Activated CD8-positive, alpha-beta memory T cell treated with anti-CD3 and anti-CD28 coated beads, Interleukin-2, amount 10 ng/mL, durations not matched to agents 7 days and 5 days (primary cell): ENCODE results near the gene FUOM. TPM values are rescaled to one million over a fixed set of nuclear protein-coding genes. Genes with fewer than 3 reads are reported as not detected.
A peak's percentile ranks its signal among the peaks of the same experiment; 100 is the strongest.
"Not testable (repeated sequence)": the region's sequence is repeated elsewhere in the genome, so short reads cannot be mapped to it uniquely, and the experiment has no call there.

ENCODE experiments used
- ATAC-seq: fragments of 150-1000 bp; cut with Tn5 transposase; one replicate; pipeline ENCODE4 v1.10.0; 2021; ENCODE audit warnings: moderate library complexity
- CTCF ChIA-PET: fragments of 350-600 bp; sonication (Branson Sonifier 250); formaldehyde crosslinking; loops from one replicate; lab custom pipeline; 2021; ENCODE audit warnings: antibody characterized with exemption; lab: Charles Lee
- DNase-seq: peaks from one replicate; pipeline ENCODE4 v3.0.0-alpha.2; 2020
- H3K27ac Mint-ChIP-seq: one replicate; pipeline ENCODE4 v1.8.0; 2021; ENCODE audit warnings: mild to moderate bottlenecking, mixed read lengths
- H3K27me3 Mint-ChIP-seq: one replicate; pipeline ENCODE4 v1.8.0; 2021; ENCODE audit warnings: mixed read lengths
- H3K36me3 Mint-ChIP-seq: one replicate; pipeline ENCODE4 v1.8.0; 2021; ENCODE audit warnings: mild to moderate bottlenecking, mixed read lengths
- H3K4me1 Mint-ChIP-seq: one replicate; pipeline ENCODE4 v1.8.0; 2021; ENCODE audit warnings: mixed read lengths
- H3K4me3 Mint-ChIP-seq: one replicate; pipeline ENCODE4 v1.8.0; 2021; ENCODE audit warnings: mild to moderate bottlenecking, moderate library complexity, mixed read lengths
- H3K9me3 Mint-ChIP-seq: one replicate; pipeline ENCODE4 v1.8.0; 2022; ENCODE audit warnings: low read depth, mixed read lengths
- total RNA-seq, 2 experiments: library from RNA; stranded (reverse); gene quantifications; one replicate each; pipeline ENCODE4 v1.2.3, GENCODE V29; 2021

FUOM gene
- total RNA-seq, 2 experiments from 2014 or later, result 9.1 to 13.1 TPM

GRCh38 chr10:133381036-133381435 is 23.2 kb upstream of the FUOM start:
- DNase-seq, result no peak
- Mint-ChIP-seq H3K27me3 (peaks cover 7% of the 10 kb centered on the region), H3K4me3 (no peak overlapping the region), H3K9me3 (no peaks in the 10 kb centered on the region), H3K4me1 (peaks cover 3% of the 10 kb centered on the region), H3K27ac (no peak overlapping the region), H3K36me3 (no peaks in the 10 kb centered on the region)
- no peak for ATAC-seq
- CTCF ChIA-PET, result interaction anchor here (1.3 kb wide), 1 partner anchor 18 kb away, joined by 3 read pairs; no protein-coding TSS in a partner anchor

GRCh38 chr10:133379801-133380666 is 22.2 kb upstream of the FUOM start:
- DNase-seq (no peak), ATAC-seq (no peak)
- no peaks in the 10 kb centered on the region for H3K9me3 Mint-ChIP-seq

GRCh38 chr10:133379152-133379800 is 21.5 kb upstream of the FUOM start, which contains the start of gene PAOX:
Gene PAOX (plus strand): TSS chr10:133379262. CDS start chr10:133379317, 55 bp downstream.
- CTCF ChIA-PET, result interaction anchor here (1.2 to 1.8 kb wide), 3 partner anchors 10 to 64 kb away, joined by 3 to 4 read pairs (median 3); no protein-coding TSS in a partner anchor

More at GRCh38 chr10:133379801-133380666, 22.2 kb upstream of the FUOM start:
- H3K36me3 Mint-ChIP-seq, result no peaks in the 10 kb centered on the region
- CTCF ChIA-PET, result interaction anchor here (0.8 to 0.9 kb wide), 2 partner anchors 10 to 50 kb away, joined by 3 to 5 read pairs; no protein-coding TSS in a partner anchor
- H3K4me3 Mint-ChIP-seq, result peak overlapping the region; percentile 39
- H3K4me1 Mint-ChIP-seq, result peaks cover 3% of the 10 kb centered on the region
- peaks cover 12% of the 10 kb centered on the region for H3K27me3 Mint-ChIP-seq
- no peak overlapping the region for H3K27ac Mint-ChIP-seq

GRCh38 chr10:133378251-133379096 is 20.7 kb upstream of the FUOM start:
- Mint-ChIP-seq H3K27me3 (peaks cover 17% of the 10 kb centered on the region), H3K36me3 (no peaks in the 10 kb centered on the region), H3K4me1 (peaks cover 10% of the 10 kb centered on the region), H3K9me3 (no peaks in the 10 kb centered on the region), H3K4me3 (peak overlapping the region; percentile 74), H3K27ac (peak overlapping the region; percentile 57)
- peak; percentile 71 for DNase-seq
- CTCF ChIA-PET, result interaction anchor here (1.0 to 1.8 kb wide), 5 partner anchors 10 to 63 kb away, joined by 3 to 8 read pairs (median 3); partner anchors contain the start of gene FUOM
- peak; percentile 74 for ATAC-seq

More at GRCh38 chr10:133379152-133379800, 21.5 kb upstream of the FUOM start, which contains the start of gene PAOX:
- Mint-ChIP-seq H3K36me3 (no peaks in the 10 kb centered on the region), H3K4me3 (peak within 1 kb of the TSS; percentile 74), H3K9me3 (no peaks in the 10 kb centered on the region), H3K27ac (peak within 1 kb of the TSS; percentile 57), H3K4me1 (peaks cover 7% of the 10 kb centered on the region), H3K27me3 (peaks cover 17% of the 10 kb centered on the region)
- DNase-seq (peak; percentile 69), ATAC-seq (peak; percentile 57)

GRCh38 chr10:133377818-133378250 is 20.0 kb upstream of the FUOM start:
- Mint-ChIP-seq H3K4me1 (peaks cover 10% of the 10 kb centered on the region), H3K9me3 (no peaks in the 10 kb centered on the region), H3K27me3 (peaks cover 17% of the 10 kb centered on the region), H3K36me3 (no peaks in the 10 kb centered on the region), H3K27ac (no peak overlapping the region), H3K4me3 (peak overlapping the region; percentile 74)
- no peak for ATAC-seq
- no peak for DNase-seq
- CTCF ChIA-PET, result interaction anchor here (1.0 to 1.8 kb wide), 5 partner anchors 9 to 63 kb away, joined by 3 to 8 read pairs (median 3); partner anchors contain the start of gene FUOM

GRCh38 chr10:133377025-133377817 is 19.4 kb upstream of the FUOM start:
- Mint-ChIP-seq H3K4me3 (no peak overlapping the region), H3K27me3 (peaks cover 17% of the 10 kb centered on the region), H3K4me1 (peaks cover 10% of the 10 kb centered on the region), H3K9me3 (no peaks in the 10 kb centered on the region), H3K36me3 (no peaks in the 10 kb centered on the region), H3K27ac (no peak overlapping the region)
- no peak for DNase-seq
- ATAC-seq, result no peak
- CTCF ChIA-PET, result interaction anchor here (1.0 to 1.8 kb wide), 3 partner anchors 19 to 62 kb away, joined by 3 to 4 read pairs (median 3); partner anchors contain the start of gene FUOM

- not testable (repeated sequence) for H3K9me3 Mint-ChIP-seq, H3K4me3 Mint-ChIP-seq, DNase-seq, ATAC-seq, H3K36me3 Mint-ChIP-seq, H3K27ac Mint-ChIP-seq
- CTCF ChIA-PET, result interaction anchor here (1.2 kb wide), 1 partner anchor 46 kb away, joined by 3 read pairs; no protein-coding TSS in a partner anchor
- Mint-ChIP-seq H3K27me3 (peaks cover 17% of the 10 kb centered on the region), H3K4me1 (peaks cover 15% of the 10 kb centered on the region)
Measured at GRCh38 chr10:133376183-133376582, 18.4 kb upstream of the FUOM start.

- no peak overlapping the region for H3K27ac Mint-ChIP-seq
- no peaks in the 10 kb centered on the region for H3K36me3 Mint-ChIP-seq
- ATAC-seq (no peak), DNase-seq (no peak)
- peaks cover 15% of the 10 kb centered on the region for H3K4me1 Mint-ChIP-seq
- no peaks in the 10 kb centered on the region for H3K9me3 Mint-ChIP-seq
- H3K27me3 Mint-ChIP-seq, result peaks cover 17% of the 10 kb centered on the region
- CTCF ChIA-PET, result no interaction called here
- H3K4me3 Mint-ChIP-seq, result no peak overlapping the region
Measured at GRCh38 chr10:133375357-133376115, 17.7 kb upstream of the FUOM start.

GRCh38 chr10:133373174-133374090 is 15.6 kb upstream of the FUOM start, which contains the start of gene ECHS1:
Gene ECHS1 (minus strand): TSS chr10:133373354. CDS start chr10:133373333, 21 bp downstream.
- Mint-ChIP-seq H3K9me3 (no peaks in the 10 kb centered on the region), H3K4me3 (peak within 1 kb of the TSS; percentile 77), H3K27ac (peak within 1 kb of the TSS; percentile 43), H3K27me3 (peaks cover 17% of the 10 kb centered on the region), H3K4me1 (peaks cover 15% of the 10 kb centered on the region), H3K36me3 (no peaks in the 10 kb centered on the region)
- CTCF ChIA-PET, result interaction anchor here (1.0 to 1.3 kb wide), 2 partner anchors 44 to 65 kb away, joined by 3 to 5 read pairs; no protein-coding TSS in a partner anchor
- DNase-seq (peak; percentile 96), ATAC-seq (peak; percentile 99)

GRCh38 chr10:133372507-133372906 is 14.7 kb upstream of the FUOM start:
- H3K27ac Mint-ChIP-seq, result no peak overlapping the region
- H3K4me3 Mint-ChIP-seq, result no peak overlapping the region
- no peaks in the 10 kb centered on the region for H3K36me3 Mint-ChIP-seq
- DNase-seq (no peak), ATAC-seq (no peak)
- CTCF ChIA-PET, result interaction anchor here (1.3 kb wide), 1 partner anchor 43 kb away, joined by 5 read pairs; no protein-coding TSS in a partner anchor
- H3K9me3 Mint-ChIP-seq, result no peaks in the 10 kb centered on the region
- peaks cover 12% of the 10 kb centered on the region for H3K4me1 Mint-ChIP-seq
- H3K27me3 Mint-ChIP-seq, result peaks cover 17% of the 10 kb centered on the region
